Sigmoid colon (tissue), 3 donors: Measurements from ENCODE around the gene FAM120B.

Experiments
- CTCF ChIP-seq, 4 experiments: fragments of 450-650 bp in 3 of 4; fragments of 200-600 bp in 1 of 4; IDR thresholded peaks; one replicate each; pipeline ENCODE4 v1.5.1; 2016 to 2019; ENCODE audit warnings: antibody characterized with exemption in 4 of 4, mild to moderate bottlenecking in 3 of 4, moderate library complexity in 2 of 4
- POLR2A ChIP-seq, 2 donors: fragments of 450-650 bp; IDR thresholded peaks; one replicate each; pipeline ENCODE4 v1.6.1; 2016; ENCODE audit warnings: antibody characterized with exemption in 2 of 2, mild to moderate bottlenecking in 2 of 2, moderate library complexity in 2 of 2

DNA sequence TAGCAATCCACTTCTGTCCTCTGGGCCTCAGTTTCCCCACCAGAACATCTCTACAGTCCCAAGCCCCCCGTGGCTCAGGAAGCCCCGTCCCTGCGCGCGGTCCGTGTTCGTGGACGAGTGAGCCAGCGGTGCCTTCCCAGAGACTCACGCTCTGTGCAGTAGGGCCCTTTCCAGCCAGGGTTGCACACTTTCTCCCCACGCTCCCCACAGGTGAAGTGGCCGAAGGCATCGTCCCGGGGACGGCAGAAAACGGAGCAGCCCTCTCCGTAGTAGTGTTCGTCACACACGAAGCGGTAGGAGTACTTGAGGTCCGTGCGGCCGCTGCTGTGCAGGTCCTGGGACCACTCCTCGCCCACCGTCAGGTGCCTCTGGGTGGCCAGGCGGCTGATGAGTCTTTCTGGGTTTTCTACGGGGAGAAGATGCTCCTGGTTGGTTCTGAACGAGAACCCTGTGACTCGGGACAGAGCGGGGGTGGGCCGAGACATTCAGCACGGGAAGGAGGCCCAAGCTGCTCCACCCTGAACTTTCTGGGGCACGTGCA, 18.4 kb upstream of the FAM120B start:
- no peak for TF ChIP-seq CTCF (IDR thresholded peaks at IDR 0.05)
- TF ChIP-seq POLR2A (IDR thresholded peaks at IDR 0.05) = no peak
